Cardiac fibroblast (primary cell): ENCODE results near the gene GALNT13.

Source experiments
- DNase-seq, 2 donors: peaks; one replicate each; pipeline versions ENCODE4 v3.0.0 to v3.0.0-alpha.2; 2010; ENCODE audit warnings: low read depth in 2 of 2
- H3K4me3 ChIP-seq, 2 donors: replicated peaks in 1 of 2; 1 replicate in 1 of 2; 2 replicates in 1 of 2; pipeline ENCODE4 v1.5.1; 2011; ENCODE audit warnings: low read depth in 2 of 2, low read length in 2 of 2, mild to moderate bottlenecking in 2 of 2, moderate library complexity in 1 of 2
- CTCF ChIP-seq: IDR thresholded peaks from one replicate; pipeline ENCODE4 v1.5.1; 2011; ENCODE audit warnings: low read depth, mild to moderate bottlenecking, low read length, inconsistent platforms

The GALNT13 gene

GRCh38 chr2:154226931-154227330, 355.2 kb downstream of the GALNT13 start:
- DNase-seq, result no peak
- TF ChIP-seq CTCF, result no peak
- H3K4me3 ChIP-seq, result no peak overlapping the region

- no peak for DNase-seq
- TF ChIP-seq CTCF, result no peak
Observed at GRCh38 chr2:154228566-154229280, 357.0 kb downstream of the GALNT13 start.

GRCh38 chr2:154229966-154230365, 358.2 kb downstream of the GALNT13 start:
- no peak for TF ChIP-seq CTCF
- H3K4me3 ChIP-seq, result no peak overlapping the region
- DNase-seq, result no peak

More at GRCh38 chr2:154228566-154229280, 357.0 kb downstream of the GALNT13 start:
- H3K4me3 ChIP-seq, result no peak overlapping the region

- no peak for TF ChIP-seq CTCF
- no peak for DNase-seq
- H3K4me3 ChIP-seq, result no peak overlapping the region
Observed at GRCh38 chr2:154231021-154231420, 359.3 kb downstream of the GALNT13 start.

- TF ChIP-seq CTCF, result no peak
- DNase-seq, result no peak
- H3K4me3 ChIP-seq, result no peak overlapping the region
Observed at GRCh38 chr2:154233231-154233630, 361.5 kb downstream of the GALNT13 start.

- no peak for TF ChIP-seq CTCF
- H3K4me3 ChIP-seq, result no peak overlapping the region
- DNase-seq, result no peak
Observed at GRCh38 chr2:154238252-154238651, 366.5 kb downstream of the GALNT13 start.

GRCh38 chr2:154240316-154240715, 368.6 kb downstream of the GALNT13 start:
- no peak for TF ChIP-seq CTCF
- no peak overlapping the region for H3K4me3 ChIP-seq
- no peak for DNase-seq
